ENCODE data around the gene EVPL. TPM values are rescaled to one million over a fixed set of nuclear protein-coding genes. Genes with fewer than 3 reads are reported as not detected.

EVPL gene
- total and polyA plus RNA-seq, 2 of the 13 experiments (the other 11 are each of a cell fraction or from before 2014, with no cell fraction given): 2.1 to 8.2 TPM

DNA sequence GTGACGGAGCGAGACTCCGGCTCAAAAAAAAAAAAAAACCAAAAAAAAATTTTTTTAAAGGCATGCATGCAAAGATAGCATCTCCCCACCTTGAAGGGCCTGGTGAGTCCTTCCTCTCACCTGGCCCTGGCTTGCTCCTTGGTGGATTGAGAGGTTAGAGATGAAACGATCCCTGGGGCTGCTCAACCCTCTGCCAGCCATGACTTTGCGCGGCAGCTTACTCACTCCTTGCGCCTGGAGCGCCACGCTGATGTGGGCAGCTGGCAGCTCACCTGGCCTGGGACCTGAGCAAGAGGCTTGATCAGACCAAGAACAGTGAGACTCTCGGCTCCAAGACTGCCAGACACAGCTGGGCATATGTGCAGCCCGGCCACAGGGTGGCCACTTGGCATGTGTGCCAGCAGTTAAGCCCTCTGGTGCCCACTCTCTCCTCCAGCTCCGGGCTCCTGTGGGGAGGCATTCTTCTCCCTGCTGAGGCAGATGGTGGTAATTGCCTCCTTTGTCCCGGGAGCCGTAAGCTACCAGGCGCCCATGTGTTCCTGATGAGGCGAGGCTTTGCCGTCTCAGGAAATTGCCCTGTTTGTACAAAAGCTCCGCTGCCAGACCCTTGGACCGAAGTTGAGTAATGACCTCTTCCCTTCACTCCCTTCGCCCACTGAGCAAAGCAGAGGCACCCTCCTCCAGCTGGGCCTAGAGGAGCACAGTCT, 5.1 kb upstream of the EVPL start (continued):
- TF ChIP-seq ZNF12 (CRISPR knock-in tag; IDR thresholded peaks at IDR 0.05): no peak
- TF ChIP-seq HES4 (CRISPR knock-in tag; IDR thresholded peaks at IDR 0.05; ENCODE audit: borderline replicate concordance): 0 out of 2 replicates have a peak, but pooled peaks have one; percentile 42
- no peak for TF ChIP-seq SUZ12 (IDR thresholded peaks at IDR 0.05; ENCODE audit: low read depth, low read length)
- TF ChIP-seq, protein P1, sequence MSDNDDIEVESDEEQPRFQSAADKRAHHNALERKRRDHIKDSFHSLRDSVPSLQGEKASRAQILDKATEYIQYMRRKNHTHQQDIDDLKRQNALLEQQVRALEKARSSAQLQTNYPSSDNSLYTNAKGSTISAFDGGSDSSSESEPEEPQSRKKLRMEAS (IDR thresholded peaks at IDR 0.05): peak; percentile 93
- peak; percentile 55; the same call in 1 of the 2 replicates for TF ChIP-seq GATAD1 (CRISPR knock-in tag; IDR thresholded peaks at IDR 0.05)
- TF ChIP-seq ZNF367 (CRISPR knock-in tag; IDR thresholded peaks at IDR 0.05; ENCODE audit: borderline replicate concordance): 0 out of 2 replicates have a peak, but pooled peaks have one; percentile 15
- TF ChIP-seq ZNF792 (CRISPR knock-in tag; IDR thresholded peaks at IDR 0.05): peak; percentile 81; the same call in 1 of the 2 replicates
- TF ChIP-seq PHF8 (CRISPR knock-in tag; IDR thresholded peaks at IDR 0.05): peak; percentile 42
- peak; percentile 52; the same call in 1 of the 2 replicates for TF ChIP-seq ZNF274 (CRISPR knock-in tag; IDR thresholded peaks at IDR 0.05)
- TF ChIP-seq, protein P2, sequence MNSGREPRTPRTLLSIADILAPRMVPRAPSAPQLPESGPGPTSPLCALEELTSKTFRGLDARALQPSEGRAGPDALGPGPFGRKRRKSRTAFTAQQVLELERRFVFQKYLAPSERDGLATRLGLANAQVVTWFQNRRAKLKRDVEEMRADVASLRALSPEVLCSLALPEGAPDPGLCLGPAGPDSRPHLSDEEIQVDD (CRISPR knock-in tag; IDR thresholded peaks at IDR 0.05; ENCODE audit: borderline replicate concordance): no peak
- peak; percentile 41; the same call in 1 of the 2 replicates for TF ChIP-seq ZBTB38 (CRISPR knock-in tag; IDR thresholded peaks at IDR 0.05)
- no peak for TF ChIP-seq SRSF9 (IDR thresholded peaks at IDR 0.05; ENCODE audit: borderline replicate concordance, insufficient read depth, low read depth, low read length, poor library complexity, severe bottlenecking)
- TF ChIP-seq, protein P3, sequence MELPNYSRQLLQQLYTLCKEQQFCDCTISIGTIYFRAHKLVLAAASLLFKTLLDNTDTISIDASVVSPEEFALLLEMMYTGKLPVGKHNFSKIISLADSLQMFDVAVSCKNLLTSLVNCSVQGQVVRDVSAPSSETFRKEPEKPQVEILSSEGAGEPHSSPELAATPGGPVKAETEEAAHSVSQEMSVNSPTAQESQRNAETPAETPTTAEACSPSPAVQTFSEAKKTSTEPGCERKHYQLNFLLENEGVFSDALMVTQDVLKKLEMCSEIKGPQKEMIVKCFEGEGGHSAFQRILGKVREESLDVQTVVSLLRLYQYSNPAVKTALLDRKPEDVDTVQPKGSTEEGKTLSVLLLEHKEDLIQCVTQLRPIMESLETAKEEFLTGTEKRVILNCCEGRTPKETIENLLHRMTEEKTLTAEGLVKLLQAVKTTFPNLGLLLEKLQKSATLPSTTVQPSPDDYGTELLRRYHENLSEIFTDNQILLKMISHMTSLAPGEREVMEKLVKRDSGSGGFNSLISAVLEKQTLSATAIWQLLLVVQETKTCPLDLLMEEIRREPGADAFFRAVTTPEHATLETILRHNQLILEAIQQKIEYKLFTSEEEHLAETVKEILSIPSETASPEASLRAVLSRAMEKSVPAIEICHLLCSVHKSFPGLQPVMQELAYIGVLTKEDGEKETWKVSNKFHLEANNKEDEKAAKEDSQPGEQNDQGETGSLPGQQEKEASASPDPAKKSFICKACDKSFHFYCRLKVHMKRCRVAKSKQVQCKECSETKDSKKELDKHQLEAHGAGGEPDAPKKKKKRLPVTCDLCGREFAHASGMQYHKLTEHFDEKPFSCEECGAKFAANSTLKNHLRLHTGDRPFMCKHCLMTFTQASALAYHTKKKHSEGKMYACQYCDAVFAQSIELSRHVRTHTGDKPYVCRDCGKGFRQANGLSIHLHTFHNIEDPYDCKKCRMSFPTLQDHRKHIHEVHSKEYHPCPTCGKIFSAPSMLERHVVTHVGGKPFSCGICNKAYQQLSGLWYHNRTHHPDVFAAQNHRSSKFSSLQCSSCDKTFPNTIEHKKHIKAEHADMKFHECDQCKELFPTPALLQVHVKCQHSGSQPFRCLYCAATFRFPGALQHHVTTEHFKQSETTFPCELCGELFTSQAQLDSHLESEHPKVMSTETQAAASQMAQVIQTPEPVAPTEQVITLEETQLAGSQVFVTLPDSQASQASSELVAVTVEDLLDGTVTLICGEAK (IDR thresholded peaks at IDR 0.05): no peak
- TF ChIP-seq, protein P3 (CRISPR knock-in tag; IDR thresholded peaks at IDR 0.05): 0 out of 2 replicates have a peak, but pooled peaks have one; percentile 41
- TF ChIP-seq, protein P4, sequence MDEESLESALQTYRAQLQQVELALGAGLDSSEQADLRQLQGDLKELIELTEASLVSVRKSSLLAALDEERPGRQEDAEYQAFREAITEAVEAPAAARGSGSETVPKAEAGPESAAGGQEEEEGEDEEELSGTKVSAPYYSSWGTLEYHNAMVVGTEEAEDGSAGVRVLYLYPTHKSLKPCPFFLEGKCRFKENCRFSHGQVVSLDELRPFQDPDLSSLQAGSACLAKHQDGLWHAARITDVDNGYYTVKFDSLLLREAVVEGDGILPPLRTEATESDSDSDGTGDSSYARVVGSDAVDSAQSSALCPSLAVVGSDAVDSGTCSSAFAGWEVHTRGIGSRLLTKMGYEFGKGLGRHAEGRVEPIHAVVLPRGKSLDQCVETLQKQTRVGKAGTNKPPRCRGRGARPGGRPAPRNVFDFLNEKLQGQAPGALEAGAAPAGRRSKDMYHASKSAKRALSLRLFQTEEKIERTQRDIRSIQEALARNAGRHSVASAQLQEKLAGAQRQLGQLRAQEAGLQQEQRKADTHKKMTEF (CRISPR knock-in tag; IDR thresholded peaks at IDR 0.05): no peak

All from HepG2 (cell line).